Bronchial epithelial cell (primary cell): Measurements from ENCODE around the gene SHROOM3. TPM values are rescaled to one million over a fixed set of nuclear protein-coding genes. Genes with fewer than 3 reads are reported as not detected.
"Not testable (repeated sequence)": the region's sequence is repeated elsewhere in the genome, so short reads cannot be mapped to it uniquely, and the experiment has no call there.

ENCODE experiments used
- DNase-seq: peaks from one replicate; pipeline ENCODE4 v3.0.0-alpha.2; 2010; ENCODE audit warnings: low read depth
- FAIRE-seq: peaks from 2 replicates; lab custom pipeline; 2011; peaks lifted over from hg19 to GRCh38; lab: Jason Lieb, UNC
- H3K27me3 ChIP-seq: 2 replicates; pipeline ENCODE4 v1.5.1; 2011; ENCODE audit warnings: low read length; ENCODE audit not compliant: control insufficient read depth, insufficient read depth
- H3K36me3 ChIP-seq: 2 replicates; pipeline ENCODE4 v1.5.1; 2011; ENCODE audit warnings: low read length; ENCODE audit not compliant: control insufficient read depth, insufficient read depth
- H3K4me3 ChIP-seq: 2 replicates; pipeline ENCODE4 v1.5.1; 2011; ENCODE audit warnings: mild to moderate bottlenecking, low read depth, low read length, control low read depth
- CTCF ChIP-seq: IDR thresholded peaks from 2 replicates; pipeline ENCODE4 v1.5.1; 2011; ENCODE audit warnings: mild to moderate bottlenecking, moderate library complexity, low read length, control low read depth, inconsistent platforms; ENCODE audit not compliant: insufficient read depth, severe bottlenecking
- total RNA-seq: library from RNA; depleted of rRNA; stranded (reverse); fragments of >200 nt; gene quantifications from 2 replicates; pipeline ENCODE4 v1.2.1, GENCODE V29; 2014

Gene SHROOM3
- total RNA-seq, 1 donor from 2014 or later: 6.3 TPM

GRCh38 chr4:76449362-76449767 is 14.3 kb downstream of the SHROOM3 start:
- Histone ChIP-seq H3K36me3 (no peaks in the 10 kb centered on the region), H3K27me3 (no peaks in the 10 kb centered on the region), H3K4me3 (no peak overlapping the region)
- FAIRE-seq (no peak), DNase-seq (peak; percentile 38)
- TF ChIP-seq CTCF: no peak

- DNase-seq: peak; percentile 42
- no peaks in the 10 kb centered on the region for H3K27me3 ChIP-seq
Measured at GRCh38 chr4:76449833-76450232, 14.8 kb downstream of the SHROOM3 start.

GRCh38 chr4:76453232-76453631 is 18.2 kb downstream of the SHROOM3 start:
- DNase-seq (no peak), FAIRE-seq (no peak)
- no peaks in the 10 kb centered on the region for H3K36me3 ChIP-seq
- H3K27me3 ChIP-seq: no peaks in the 10 kb centered on the region
- TF ChIP-seq CTCF: no peak
- H3K4me3 ChIP-seq: no peak overlapping the region

More at GRCh38 chr4:76449833-76450232, 14.8 kb downstream of the SHROOM3 start:
- no peak for TF ChIP-seq CTCF
- no peak for FAIRE-seq
- Histone ChIP-seq H3K36me3 (no peaks in the 10 kb centered on the region), H3K4me3 (no peak overlapping the region)

GRCh38 chr4:76454073-76454472 is 19.0 kb downstream of the SHROOM3 start:
- not testable (repeated sequence) for H3K36me3 ChIP-seq, H3K27me3 ChIP-seq, DNase-seq, H3K4me3 ChIP-seq, FAIRE-seq

GRCh38 chr4:76457885-76458284 is 22.9 kb downstream of the SHROOM3 start:
- DNase-seq: peak; percentile 72
- Histone ChIP-seq H3K4me3 (no peak overlapping the region), H3K27me3 (no peaks in the 10 kb centered on the region), H3K36me3 (no peaks in the 10 kb centered on the region)
- FAIRE-seq: no peak
- no peak for TF ChIP-seq CTCF

- Histone ChIP-seq H3K36me3 (no peaks in the 10 kb centered on the region), H3K4me3 (no peak overlapping the region), H3K27me3 (no peaks in the 10 kb centered on the region)
- no peak for DNase-seq
- FAIRE-seq: no peak
- no peak for TF ChIP-seq CTCF
Measured at GRCh38 chr4:76458297-76458696, 23.3 kb downstream of the SHROOM3 start.
